CD8-positive, alpha-beta memory T cell (primary cell): ENCODE results near the gene IL7R. TPM values are rescaled to one million over a fixed set of nuclear protein-coding genes. Genes with fewer than 3 reads are reported as not detected.

ENCODE experiments used
- CTCF ChIA-PET: fragments of 350-600 bp; sonication (Branson Sonifier 250); formaldehyde crosslinking; loops from one replicate; lab custom pipeline; 2021; ENCODE audit warnings: antibody characterized with exemption; lab: Charles Lee
- POLR2A ChIA-PET: fragments of 350-600 bp; sonication (Branson Sonifier 250); formaldehyde crosslinking; loops from one replicate; lab custom pipeline; 2021; ENCODE audit warnings: antibody characterized with exemption; lab: Charles Lee
- DNase-seq, 5 donors: peaks; one replicate each; pipeline versions ENCODE4 v3.0.0 to v3.0.0-alpha.2; 2020 to 2022; ENCODE audit warnings: mixed read lengths in 1 of 5
- H3K27ac ChIP-seq: one replicate; pipeline ENCODE4 v1.7.0; 2013; ENCODE audit warnings: low read depth, mild to moderate bottlenecking, low read length, moderate library complexity
- H3K27me3 ChIP-seq: 2 replicates; pipeline ENCODE4 v1.7.0; 2013; ENCODE audit warnings: low read length, mild to moderate bottlenecking; ENCODE audit not compliant: insufficient read depth, poor library complexity, severe bottlenecking
- H3K36me3 ChIP-seq: 2 replicates; pipeline ENCODE4 v1.7.0; 2013; ENCODE audit warnings: mild to moderate bottlenecking, low read length, moderate library complexity; ENCODE audit not compliant: insufficient read depth
- H3K4me1 ChIP-seq: 2 replicates; pipeline ENCODE4 v1.7.0; 2013; ENCODE audit warnings: mild to moderate bottlenecking, low read length, moderate library complexity; ENCODE audit not compliant: insufficient read depth
- H3K4me3 ChIP-seq: 2 replicates; pipeline ENCODE4 v1.7.0; 2013; ENCODE audit warnings: mild to moderate bottlenecking, low read length
- H3K9me3 ChIP-seq: 2 replicates; pipeline ENCODE4 v1.7.0; 2013; ENCODE audit warnings: mild to moderate bottlenecking, low read length
- H3K27ac Mint-ChIP-seq, 8 donors: one replicate each; pipeline ENCODE4 v1.8.0; 2020 to 2021; ENCODE audit warnings: mixed read lengths in 8 of 8, mild to moderate bottlenecking in 6 of 8, inconsistent platforms in 3 of 8, moderate library complexity in 3 of 8
- H3K27me3 Mint-ChIP-seq, 2 donors: one replicate each; pipeline ENCODE4 v1.8.0; 2020 to 2021; ENCODE audit warnings: mixed read lengths in 2 of 2, mild to moderate bottlenecking in 1 of 2, moderate library complexity in 1 of 2
- H3K36me3 Mint-ChIP-seq, 3 donors: one replicate each; pipeline ENCODE4 v1.8.0; 2020 to 2021; ENCODE audit warnings: mixed read lengths in 3 of 3, inconsistent platforms in 1 of 3, mild to moderate bottlenecking in 1 of 3
- H3K4me1 Mint-ChIP-seq, 3 donors: one replicate each; pipeline ENCODE4 v1.8.0; 2020 to 2021; ENCODE audit warnings: mixed read lengths in 3 of 3, inconsistent platforms in 1 of 3, mild to moderate bottlenecking in 1 of 3
- H3K4me3 Mint-ChIP-seq, 7 donors: one replicate each; pipeline ENCODE4 v1.8.0; 2020 to 2021; ENCODE audit warnings: mixed read lengths in 7 of 7, mild to moderate bottlenecking in 6 of 7, moderate library complexity in 4 of 7, inconsistent platforms in 2 of 7
- H3K9me3 Mint-ChIP-seq, 5 donors: one replicate each; pipeline ENCODE4 v1.8.0; 2020 to 2022; ENCODE audit warnings: mixed read lengths in 5 of 5, mild to moderate bottlenecking in 3 of 5, moderate library complexity in 2 of 5, inconsistent platforms in 1 of 5
- polyA plus RNA-seq: library from polyadenylated mRNA; unstranded; fragments of 300-500 nt; fragmentation: Illumina TruSeq; gene quantifications from one replicate; pipeline ENCODE4 v1.2.3, GENCODE V29; 2021
- total RNA-seq, 2 experiments: library from RNA; stranded (reverse); gene quantifications; one replicate each; pipeline ENCODE4 v1.2.3, GENCODE V29; 2021

The IL7R gene, protein sequence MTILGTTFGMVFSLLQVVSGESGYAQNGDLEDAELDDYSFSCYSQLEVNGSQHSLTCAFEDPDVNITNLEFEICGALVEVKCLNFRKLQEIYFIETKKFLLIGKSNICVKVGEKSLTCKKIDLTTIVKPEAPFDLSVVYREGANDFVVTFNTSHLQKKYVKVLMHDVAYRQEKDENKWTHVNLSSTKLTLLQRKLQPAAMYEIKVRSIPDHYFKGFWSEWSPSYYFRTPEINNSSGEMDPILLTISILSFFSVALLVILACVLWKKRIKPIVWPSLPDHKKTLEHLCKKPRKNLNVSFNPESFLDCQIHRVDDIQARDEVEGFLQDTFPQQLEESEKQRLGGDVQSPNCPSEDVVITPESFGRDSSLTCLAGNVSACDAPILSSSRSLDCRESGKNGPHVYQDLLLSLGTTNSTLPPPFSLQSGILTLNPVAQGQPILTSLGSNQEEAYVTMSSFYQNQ
- 100 to 1,000 TPM; 272 to 289 TPM for total RNA-seq
- 761 TPM for polyA plus RNA-seq

DNA sequence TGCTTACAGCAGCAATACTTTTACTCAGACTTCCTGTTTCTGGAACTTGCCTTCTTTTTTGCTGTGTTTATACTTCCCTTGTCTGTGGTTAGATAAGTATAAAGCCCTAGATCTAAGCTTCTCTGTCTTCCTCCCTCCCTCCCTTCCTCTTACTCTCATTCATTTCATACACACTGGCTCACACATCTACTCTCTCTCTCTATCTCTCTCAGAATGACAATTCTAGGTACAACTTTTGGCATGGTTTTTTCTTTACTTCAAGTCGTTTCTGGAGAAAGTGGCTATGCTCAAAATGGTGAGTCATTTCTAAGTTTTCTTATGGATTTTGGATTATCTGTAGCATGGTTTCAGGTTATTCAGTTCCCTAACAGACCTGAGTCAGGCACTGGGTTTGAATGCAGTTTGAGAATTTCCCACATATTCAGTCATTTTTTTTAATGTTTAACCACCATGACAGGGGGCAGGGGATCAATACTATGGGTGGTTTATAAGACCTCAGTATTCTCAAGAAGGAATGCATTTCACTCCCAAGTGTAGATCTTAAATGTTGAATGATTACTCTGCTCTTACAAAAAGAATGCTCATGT lies at the start of gene IL7R:
Gene IL7R (plus strand): TSS at position 127 of the 587 bp plus-strand sequence. CDS start 87 bp downstream, at position 214.
- Histone ChIP-seq H3K4me1 (peaks cover 55% of the 10 kb centered on the region), H3K27ac (peak within 1 kb of the TSS; percentile 95), H3K36me3 (peaks cover 30% of the 10 kb centered on the region), H3K9me3 (no peaks in the 10 kb centered on the region), H3K27me3 (no peaks in the 10 kb centered on the region), H3K4me3 (peak within 1 kb of the TSS; percentile 93)
- Mint-ChIP-seq H3K9me3 (peaks cover 0 to 6% (median 0%) of the 10 kb centered on the region in 5 donors), H3K27ac (peak within 1 kb of the TSS; percentile 68 to 100 (median 100)), H3K27me3 (peaks cover 0 to 1% of the 10 kb centered on the region in 2 donors), H3K4me1 (peaks cover 56 to 71% (median 59%) of the 10 kb centered on the region in 3 donors), H3K36me3 (peaks cover 37 to 76% (median 48%) of the 10 kb centered on the region in 3 donors), H3K4me3 (peak within 1 kb of the TSS; percentile 90 to 97 (median 93))
- POLR2A ChIA-PET: interaction anchor here (0.7 to 7.0 kb wide), 13 partner anchors 10 to 75 kb away, joined by 3 to 125 read pairs (median 4); no protein-coding TSS in a partner anchor
- peak in 2 of 5 donors; percentile 79 to 82 for DNase-seq
- CTCF ChIA-PET: interaction anchor here (1.4 to 12.0 kb wide), 8 partner anchors 24 to 78 kb away, joined by 3 to 165 read pairs (median 14); no protein-coding TSS in a partner anchor

- no peaks in the 10 kb centered on the region for H3K27me3 ChIP-seq
- peak in 1 of 5 donors; percentile 34 for DNase-seq
- H3K9me3 ChIP-seq: no peaks in the 10 kb centered on the region
- H3K36me3 ChIP-seq: no peaks in the 10 kb centered on the region
- no peaks in the 10 kb centered on the region for H3K9me3 Mint-ChIP-seq
- peaks cover 74% of the 10 kb centered on the region for H3K4me1 ChIP-seq
- H3K4me1 Mint-ChIP-seq: peaks cover 52 to 75% (median 55%) of the 10 kb centered on the region in 3 donors
- peak overlapping the region; percentile 88 for H3K27ac ChIP-seq
- H3K36me3 Mint-ChIP-seq: peaks cover 1 to 9% (median 9%) of the 10 kb centered on the region in 3 donors
- H3K4me3 ChIP-seq: no peak overlapping the region
- peak overlapping the region; percentile 91 to 99 (median 98) for H3K27ac Mint-ChIP-seq
- no peaks in the 10 kb centered on the region for H3K27me3 Mint-ChIP-seq
- ChIA-PET CTCF (interaction anchor here (0.7 to 3.8 kb wide), 8 partner anchors 8 to 115 kb away, joined by 3 to 23 read pairs (median 6); partner anchors contain the start of gene IL7R), POLR2A (interaction anchor here (0.9 to 2.7 kb wide), 10 partner anchors 9 to 115 kb away, joined by 3 to 30 read pairs (median 6); partner anchors contain the start of gene IL7R)
- H3K4me3 Mint-ChIP-seq: peak overlapping the region; percentile 54 to 88 (median 76)
Observed at GRCh38 chr5:35810601-35811000, 46.1 kb upstream of the IL7R start.

DNA sequence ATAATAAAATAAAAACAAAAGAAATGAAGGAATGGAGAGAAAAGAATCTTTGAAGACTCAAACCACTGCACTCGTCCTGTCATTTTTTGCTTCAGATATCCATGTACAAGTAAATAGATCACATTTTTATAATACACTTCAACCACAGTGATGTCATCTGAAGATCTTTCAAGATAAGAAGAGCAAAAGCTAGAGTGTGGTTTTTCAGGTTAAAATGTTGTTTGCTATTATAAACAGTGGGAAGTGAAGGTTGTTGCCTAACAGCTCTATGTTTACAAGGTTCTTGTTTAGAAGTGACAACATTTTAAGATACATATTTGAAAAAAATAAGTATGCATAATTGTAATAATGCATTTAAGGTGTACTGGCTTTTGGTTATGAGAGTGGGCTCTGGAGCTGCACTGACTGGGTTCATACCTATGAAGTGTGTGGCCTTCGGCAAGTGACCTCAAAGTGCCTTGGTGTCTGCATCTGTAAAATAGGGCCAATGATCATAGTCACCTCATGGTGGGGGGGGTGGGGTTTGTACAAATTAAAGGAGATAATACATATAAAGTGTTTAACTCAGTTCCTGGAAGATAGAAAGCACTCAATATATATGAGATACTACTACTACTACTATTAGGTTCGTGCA lies 45.5 kb upstream of the IL7R start:
- Histone ChIP-seq H3K4me1 (peaks cover 80% of the 10 kb centered on the region), H3K27me3 (no peaks in the 10 kb centered on the region), H3K9me3 (no peaks in the 10 kb centered on the region), H3K27ac (peak overlapping the region; percentile 88), H3K36me3 (no peaks in the 10 kb centered on the region), H3K4me3 (no peak overlapping the region)
- ChIA-PET POLR2A (interaction anchor here (0.9 to 2.7 kb wide), 9 partner anchors 9 to 114 kb away, joined by 3 to 30 read pairs (median 7); partner anchors contain the start of gene IL7R), CTCF (interaction anchor here (0.7 to 3.8 kb wide), 12 partner anchors 8 to 883 kb away, joined by 3 to 23 read pairs (median 5); partner anchors contain the start of gene IL7R)
- Mint-ChIP-seq H3K4me3 (peak overlapping the region; percentile 54 to 82 (median 79)), H3K36me3 (peaks cover 1 to 9% (median 7%) of the 10 kb centered on the region in 3 donors), H3K27me3 (no peaks in the 10 kb centered on the region), H3K4me1 (peaks cover 52 to 68% (median 55%) of the 10 kb centered on the region in 3 donors), H3K9me3 (no peaks in the 10 kb centered on the region), H3K27ac (peak overlapping the region; percentile 91 to 100 (median 98))
- DNase-seq: peak; percentile 12 to 87 (median 74)

DNA sequence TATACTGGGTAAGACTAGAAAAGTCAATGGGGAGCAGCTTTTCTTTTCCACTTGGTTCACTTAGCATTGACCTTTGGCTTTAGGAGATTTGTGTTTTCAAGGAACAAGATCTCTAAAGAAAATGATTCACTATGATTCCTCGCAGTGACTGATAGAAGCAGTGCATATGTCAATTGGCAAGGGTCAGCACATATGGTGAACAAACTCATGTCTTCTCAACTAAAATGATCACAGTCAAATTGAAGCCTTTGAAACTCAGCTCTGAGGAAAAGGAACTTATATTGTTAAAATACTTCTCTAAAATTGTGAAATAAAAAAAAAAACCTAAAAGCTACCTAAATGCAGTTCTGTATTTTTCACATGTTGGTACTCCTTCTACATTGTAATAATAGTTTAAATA lies 43.2 kb upstream of the IL7R start:
- H3K9me3 ChIP-seq: no peaks in the 10 kb centered on the region
- Mint-ChIP-seq H3K27me3 (no peaks in the 10 kb centered on the region), H3K36me3 (peaks cover 1 to 5% (median 3%) of the 10 kb centered on the region in 3 donors), H3K4me1 (peaks cover 35 to 47% (median 41%) of the 10 kb centered on the region in 3 donors), H3K27ac (peak overlapping the region in 7 of 8 donors; percentile 8 to 81 (median 69)), H3K4me3 (peak overlapping the region in 1 of 7 donors; percentile 39), H3K9me3 (no peaks in the 10 kb centered on the region)
- ChIA-PET POLR2A (interaction anchor here (0.6 to 2.7 kb wide), 5 partner anchors 9 to 66 kb away, joined by 3 to 30 read pairs (median 5); partner anchors contain the start of gene IL7R), CTCF (interaction anchor here (0.7 to 3.8 kb wide), 14 partner anchors 9 to 162 kb away, joined by 3 to 23 read pairs (median 4); no protein-coding TSS in a partner anchor)
- peaks cover 88% of the 10 kb centered on the region for H3K4me1 ChIP-seq
- no peak for DNase-seq
- no peaks in the 10 kb centered on the region for H3K36me3 ChIP-seq
- no peak overlapping the region for H3K4me3 ChIP-seq
- H3K27ac ChIP-seq: no peak overlapping the region
- no peaks in the 10 kb centered on the region for H3K27me3 ChIP-seq

DNA sequence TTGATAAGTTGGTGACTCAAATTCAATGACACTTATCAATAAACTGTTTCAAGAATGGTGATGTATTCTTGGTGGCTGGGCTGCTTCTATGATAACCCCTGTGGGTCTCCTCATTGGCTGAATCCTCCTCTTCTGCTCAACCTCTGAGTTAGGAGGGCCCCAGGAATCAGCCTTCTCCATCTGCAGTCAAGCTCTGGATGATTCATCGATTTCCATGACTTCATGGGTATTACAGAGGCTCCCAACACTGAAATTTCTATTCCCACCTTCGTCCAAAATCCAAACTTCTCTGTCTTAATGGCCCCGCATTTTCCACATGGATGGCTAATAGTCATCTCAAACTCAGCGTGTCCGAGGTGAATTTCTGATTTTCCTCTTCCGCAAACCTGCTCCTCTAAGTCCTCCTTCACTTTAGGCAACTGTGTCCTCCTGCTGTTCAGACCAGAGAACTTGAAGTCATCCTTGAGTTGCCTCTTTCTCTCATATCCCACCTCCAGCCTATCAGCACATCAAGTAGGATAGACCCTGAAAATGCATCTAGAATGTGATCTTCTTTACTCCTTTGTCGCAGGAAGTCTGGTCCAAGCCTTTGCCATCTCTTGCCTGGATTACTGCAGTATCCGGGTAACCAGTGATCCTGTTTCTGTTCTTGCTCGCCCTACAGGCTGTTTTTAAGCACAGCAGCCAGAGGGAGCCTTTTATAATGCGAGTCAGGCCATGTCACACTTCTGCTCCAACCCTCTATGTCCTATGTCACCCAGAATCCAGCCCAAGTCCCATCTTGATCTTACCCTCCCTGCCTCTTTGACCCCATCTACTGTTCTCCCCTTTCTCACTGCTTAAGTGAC lies 41.4 kb upstream of the IL7R start:
- no peaks in the 10 kb centered on the region for H3K36me3 ChIP-seq
- ChIA-PET POLR2A (interaction anchor here (0.6 kb wide), 1 partner anchor 22 kb away, joined by 3 read pairs; no protein-coding TSS in a partner anchor), CTCF (interaction anchor here (0.7 to 10.3 kb wide), 2 partner anchors 34 to 40 kb away, joined by 3 to 165 read pairs; partner anchors contain the start of gene IL7R)
- H3K27me3 ChIP-seq: no peaks in the 10 kb centered on the region
- Mint-ChIP-seq H3K4me3 (no peak overlapping the region), H3K27me3 (no peaks in the 10 kb centered on the region), H3K27ac (no peak overlapping the region), H3K36me3 (peaks cover 1 to 7% (median 6%) of the 10 kb centered on the region in 3 donors), H3K9me3 (no peaks in the 10 kb centered on the region), H3K4me1 (peaks cover 19 to 49% (median 45%) of the 10 kb centered on the region in 3 donors)
- no peaks in the 10 kb centered on the region for H3K9me3 ChIP-seq
- peak overlapping the region; percentile 28 for H3K4me3 ChIP-seq
- H3K27ac ChIP-seq: peak overlapping the region; percentile 10
- DNase-seq: no peak
- H3K4me1 ChIP-seq: peaks cover 91% of the 10 kb centered on the region

DNA sequence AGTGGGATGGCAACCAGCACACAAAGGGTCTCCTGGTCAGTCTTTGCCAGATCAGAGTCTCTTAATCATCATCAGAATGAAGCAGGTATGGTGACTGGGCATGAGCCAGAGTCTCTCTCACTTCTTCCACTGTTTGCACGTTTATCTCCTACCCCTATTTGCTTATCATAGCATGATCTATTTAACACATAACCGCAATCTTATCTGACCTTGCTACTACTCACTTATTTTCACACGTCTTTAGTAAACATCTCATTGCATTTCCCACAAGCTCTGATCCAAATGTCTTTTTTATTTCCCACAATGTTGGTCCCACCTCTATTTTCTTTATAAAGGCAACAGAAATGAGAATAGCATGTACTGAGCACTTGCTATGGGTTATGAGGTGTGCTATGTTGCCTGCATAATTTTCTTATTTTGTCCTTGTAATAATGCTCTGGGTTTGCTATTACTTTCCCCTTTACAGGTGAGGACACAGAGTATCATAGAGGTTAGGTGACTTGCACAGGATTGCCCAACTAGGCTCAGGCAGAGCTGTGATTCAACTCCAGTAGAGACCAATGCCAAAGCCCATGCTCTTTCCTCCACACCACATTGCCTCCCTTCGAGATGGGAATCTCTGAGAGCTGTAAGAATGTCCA lies 39.7 kb upstream of the IL7R start:
- H3K27ac Mint-ChIP-seq: no peak overlapping the region
- no peaks in the 10 kb centered on the region for H3K9me3 ChIP-seq
- ChIA-PET POLR2A (interaction anchor here (1.0 to 1.5 kb wide), 7 partner anchors 14 to 63 kb away, joined by 3 to 9 read pairs (median 4); partner anchors contain the start of gene IL7R), CTCF (interaction anchor here (1.2 to 10.3 kb wide), 5 partner anchors 12 to 165 kb away, joined by 3 to 165 read pairs (median 4); partner anchors contain the start of gene IL7R)
- no peak overlapping the region for H3K27ac ChIP-seq
- no peaks in the 10 kb centered on the region for H3K36me3 ChIP-seq
- no peaks in the 10 kb centered on the region for H3K27me3 ChIP-seq
- peaks cover 2 to 49% (median 48%) of the 10 kb centered on the region in 3 donors for H3K4me1 Mint-ChIP-seq
- H3K27me3 Mint-ChIP-seq: no peaks in the 10 kb centered on the region
- peaks cover 95% of the 10 kb centered on the region for H3K4me1 ChIP-seq
- DNase-seq: peak in 2 of 5 donors; percentile 57 to 69
- peak overlapping the region; percentile 1 for H3K4me3 ChIP-seq
- H3K36me3 Mint-ChIP-seq: peaks cover 0 to 6% (median 5%) of the 10 kb centered on the region in 3 donors
- H3K4me3 Mint-ChIP-seq: no peak overlapping the region
- no peaks in the 10 kb centered on the region for H3K9me3 Mint-ChIP-seq
